HG03039 (cell line): ENCODE results near the gene PINK1.
"Not testable (repeated sequence)": the region's sequence is repeated elsewhere in the genome, so short reads cannot be mapped to it uniquely, and the experiment has no call there.

Experiments
- ATAC-seq: cut with Tn5 transposase; IDR thresholded peaks from one replicate; pipeline ENCODE4 v1.9.1; 2021; ENCODE audit warnings: mild to moderate bottlenecking, moderate library complexity; ENCODE audit not compliant: unreplicated experiment

Gene PINK1

GRCh38 chr1:20644416-20644815 is 11.2 kb downstream of the PINK1 start:
- no peak for ATAC-seq

DNA sequence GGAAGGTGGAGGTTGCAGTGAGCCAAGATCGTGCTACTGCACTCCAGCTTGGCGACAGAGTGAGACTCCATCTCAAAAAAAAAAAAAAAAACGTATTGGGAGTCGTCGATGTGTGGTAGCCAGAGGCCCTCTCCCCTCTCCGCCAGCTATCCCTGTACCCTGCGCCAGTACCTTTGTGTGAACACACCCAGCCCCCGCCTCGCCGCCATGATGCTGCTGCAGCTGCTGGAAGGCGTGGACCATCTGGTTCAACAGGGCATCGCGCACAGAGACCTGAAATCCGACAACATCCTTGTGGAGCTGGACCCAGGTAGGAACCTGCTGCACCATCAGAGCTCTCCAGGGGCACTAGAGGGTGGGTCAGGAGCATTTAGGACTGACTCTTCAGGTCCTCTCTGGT is 12.2 kb downstream of the PINK1 start:
- ATAC-seq, result no peak

DNA sequence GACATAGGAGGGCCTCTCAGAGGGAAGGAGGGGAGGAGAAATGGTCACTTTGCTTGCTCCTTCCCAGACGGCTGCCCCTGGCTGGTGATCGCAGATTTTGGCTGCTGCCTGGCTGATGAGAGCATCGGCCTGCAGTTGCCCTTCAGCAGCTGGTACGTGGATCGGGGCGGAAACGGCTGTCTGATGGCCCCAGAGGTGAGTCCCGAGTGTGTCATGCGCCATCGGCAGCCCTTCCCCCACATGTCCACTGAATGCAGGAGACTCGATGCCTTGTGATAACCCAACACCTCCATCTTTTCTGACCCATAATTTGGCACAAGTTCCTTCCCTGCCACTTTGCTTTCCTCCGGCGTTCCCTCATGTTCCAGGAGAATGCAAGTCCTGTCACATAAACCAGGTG is 15.2 kb downstream of the PINK1 start:
- ATAC-seq, result no peak

DNA sequence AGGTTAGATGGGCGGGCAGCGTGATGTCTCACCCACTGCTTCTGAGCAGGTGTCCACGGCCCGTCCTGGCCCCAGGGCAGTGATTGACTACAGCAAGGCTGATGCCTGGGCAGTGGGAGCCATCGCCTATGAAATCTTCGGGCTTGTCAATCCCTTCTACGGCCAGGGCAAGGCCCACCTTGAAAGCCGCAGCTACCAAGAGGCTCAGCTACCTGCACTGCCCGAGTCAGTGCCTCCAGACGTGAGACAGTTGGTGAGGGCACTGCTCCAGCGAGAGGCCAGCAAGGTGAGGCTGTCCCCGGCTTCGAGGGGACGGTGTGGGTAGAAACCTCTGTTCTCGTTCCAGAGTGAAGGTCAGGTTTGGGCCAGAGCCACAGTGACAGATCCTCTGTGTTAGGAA is 15.7 kb downstream of the PINK1 start:
- ATAC-seq, result no peak

- no peak for ATAC-seq
Measured at GRCh38 chr1:20652300-20652699, 19.0 kb downstream of the PINK1 start.

DNA sequence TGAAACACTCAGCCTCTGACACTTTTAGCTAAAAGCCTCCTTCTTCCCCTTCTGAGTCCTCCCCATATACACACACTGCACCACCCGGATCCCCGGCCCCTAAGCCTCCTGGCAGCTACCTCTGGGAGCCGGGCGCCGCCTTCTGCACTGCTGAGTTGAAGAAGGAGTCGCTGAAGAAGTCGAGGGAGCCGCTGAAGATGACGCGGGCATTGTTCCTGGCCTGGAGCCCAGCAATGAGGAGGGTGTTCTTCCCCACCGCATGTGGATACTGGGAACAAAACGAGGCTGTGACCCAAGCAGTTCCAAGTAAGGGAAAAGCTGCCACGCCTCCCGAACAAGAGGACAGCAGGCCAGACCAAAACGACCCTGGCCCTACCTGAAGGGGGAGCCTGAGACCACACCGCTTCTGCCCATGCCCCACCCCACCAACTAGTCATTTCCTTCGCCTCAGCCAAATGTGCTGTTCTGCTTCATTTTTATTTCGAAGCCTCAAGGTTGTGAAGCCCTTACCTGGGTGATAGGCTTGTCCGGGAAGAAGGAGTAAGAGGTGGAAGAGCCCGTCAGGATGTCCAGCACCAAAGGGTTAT is 20.9 kb downstream of the PINK1 start:
- ATAC-seq, result no peak

DNA sequence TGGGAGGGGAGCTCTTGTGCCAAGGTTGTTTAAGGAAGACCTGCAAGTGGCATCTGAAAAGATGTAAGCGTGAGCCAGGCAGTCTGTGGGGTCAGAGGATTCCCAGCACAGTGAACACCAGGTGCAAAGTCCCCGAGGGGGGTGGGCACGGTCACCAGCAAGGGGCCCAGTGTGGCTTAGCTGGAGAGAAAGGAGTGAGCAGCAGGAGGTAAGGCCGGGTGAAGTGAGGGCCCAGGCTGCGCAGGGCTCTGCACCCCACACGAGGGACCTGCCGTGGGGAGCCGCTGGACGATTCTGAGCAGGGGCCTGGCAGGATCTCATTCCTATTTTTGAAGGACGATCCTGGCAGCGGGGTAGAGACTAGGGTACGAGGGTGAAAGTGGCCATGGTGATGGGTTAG is 23.8 kb downstream of the PINK1 start:
- no peak for ATAC-seq

DNA sequence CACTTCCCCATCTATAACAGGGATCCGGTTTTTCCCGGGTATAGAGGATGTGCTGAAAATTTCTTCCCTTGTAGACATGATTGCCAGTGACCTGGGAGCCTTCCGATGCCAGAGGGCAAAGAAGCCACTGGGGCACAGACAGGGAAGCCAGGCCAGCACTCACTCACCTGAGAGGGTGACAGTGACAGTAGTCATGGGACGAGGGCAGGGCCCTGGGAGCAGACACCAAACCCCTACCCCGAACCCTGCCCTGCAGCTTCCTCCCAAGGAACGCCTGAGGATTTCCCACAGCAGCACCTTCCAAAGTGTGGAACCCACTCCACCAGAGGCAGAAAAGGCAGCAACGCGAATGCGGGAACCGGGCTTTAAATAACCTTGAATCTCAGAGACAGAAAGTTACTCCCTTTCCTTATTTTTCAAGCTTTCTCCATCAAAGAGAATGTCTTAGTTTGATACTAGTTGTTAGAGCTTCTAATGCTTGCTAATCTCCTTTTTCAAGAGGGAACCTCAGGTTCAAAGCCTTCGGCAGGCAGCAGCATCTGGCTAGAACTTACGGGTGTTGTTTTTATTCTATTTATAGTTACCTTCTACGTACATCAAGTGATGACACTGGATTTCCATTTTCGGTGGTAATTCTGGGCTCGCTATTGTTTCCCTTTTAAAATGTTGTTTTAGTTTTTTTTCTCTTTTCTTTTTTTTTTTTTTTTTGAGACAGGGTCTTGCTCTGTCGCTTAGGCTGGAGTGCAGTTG is 25.1 kb downstream of the PINK1 start:
- ATAC-seq, result no peak

GRCh38 chr1:20660363-20660762 is 27.1 kb downstream of the PINK1 start:
- no peak for ATAC-seq

- no peak for ATAC-seq
Measured at GRCh38 chr1:20660847-20661206, 27.6 kb downstream of the PINK1 start.

DNA sequence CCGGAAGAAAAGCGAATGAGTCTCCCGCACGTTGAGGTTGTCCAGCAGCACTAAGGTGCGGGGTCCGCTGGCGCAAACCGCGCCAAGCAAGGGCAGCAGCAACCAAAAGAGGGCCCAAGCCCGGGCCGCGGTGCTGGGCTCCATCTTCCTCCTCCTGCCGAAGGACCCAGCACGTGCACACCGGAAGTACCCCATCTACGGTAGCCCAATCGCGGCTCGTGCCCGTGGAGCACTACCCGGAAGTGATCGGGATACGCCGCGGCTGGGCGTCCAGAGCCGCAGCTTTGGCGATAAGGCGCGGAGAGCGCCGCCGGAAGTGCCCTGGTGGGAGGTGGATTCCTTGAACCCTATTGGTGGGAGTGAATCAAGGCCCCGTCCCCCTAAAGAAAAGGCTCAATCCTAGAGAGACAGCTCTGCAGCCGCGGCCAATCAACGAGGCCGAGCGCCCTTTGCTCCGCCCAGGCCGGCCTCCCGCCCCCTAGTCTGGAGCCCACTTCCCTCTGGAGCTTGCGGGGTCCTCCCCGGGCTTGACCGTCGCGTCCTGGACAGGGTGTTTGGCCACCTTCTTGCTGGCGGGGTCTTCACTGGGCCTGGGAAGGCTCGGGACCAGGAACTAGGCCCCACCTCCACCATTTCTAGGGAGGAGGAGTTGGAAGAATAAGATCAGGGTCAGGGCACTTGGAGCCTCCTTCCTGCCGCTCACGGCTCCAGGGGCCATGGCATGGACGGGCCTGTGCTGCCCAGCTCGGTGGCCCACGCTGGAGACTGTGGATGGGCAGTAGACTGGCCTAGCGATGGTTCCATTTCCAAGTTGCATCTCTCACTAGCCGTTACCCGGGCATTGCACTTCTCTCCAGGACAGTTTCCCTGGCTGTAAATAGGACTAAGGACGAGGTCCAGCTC is 28.2 kb downstream of the PINK1 start, which contains the start of gene DDOST:
Gene DDOST (minus strand): TSS at position 163 of the 903 bp plus-strand sequence. CDS start 19 bp downstream, at position 144.
- ATAC-seq, result peak; percentile 94

- ATAC-seq, result no peak
Measured at GRCh38 chr1:20662110-20662475, 28.8 kb downstream of the PINK1 start.

- ATAC-seq, result no peak
Measured at GRCh38 chr1:20663365-20663764, 30.1 kb downstream of the PINK1 start.

GRCh38 chr1:20663969-20664715 is 30.9 kb downstream of the PINK1 start:
- ATAC-seq, result no peak

DNA sequence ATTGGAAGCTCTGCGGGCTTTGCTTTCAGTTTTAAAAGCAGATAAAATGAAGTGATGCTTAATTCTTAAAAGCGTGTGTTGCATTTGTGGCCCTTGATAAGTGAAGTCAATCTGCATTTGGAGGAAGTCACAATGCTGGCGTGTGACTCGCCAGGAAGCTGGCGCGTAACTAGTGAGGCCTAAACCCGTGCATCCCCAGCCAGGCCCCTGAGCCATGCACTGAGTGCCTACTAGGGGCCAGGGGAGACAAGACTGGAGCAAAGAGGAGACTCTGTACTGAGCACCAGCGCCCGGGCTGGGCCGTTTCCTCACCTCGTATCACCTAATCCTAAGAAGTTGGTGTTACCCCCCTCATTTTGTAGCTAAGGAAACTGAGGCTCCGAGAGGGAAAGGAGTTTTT is 32.5 kb downstream of the PINK1 start:
- no peak for ATAC-seq

DNA sequence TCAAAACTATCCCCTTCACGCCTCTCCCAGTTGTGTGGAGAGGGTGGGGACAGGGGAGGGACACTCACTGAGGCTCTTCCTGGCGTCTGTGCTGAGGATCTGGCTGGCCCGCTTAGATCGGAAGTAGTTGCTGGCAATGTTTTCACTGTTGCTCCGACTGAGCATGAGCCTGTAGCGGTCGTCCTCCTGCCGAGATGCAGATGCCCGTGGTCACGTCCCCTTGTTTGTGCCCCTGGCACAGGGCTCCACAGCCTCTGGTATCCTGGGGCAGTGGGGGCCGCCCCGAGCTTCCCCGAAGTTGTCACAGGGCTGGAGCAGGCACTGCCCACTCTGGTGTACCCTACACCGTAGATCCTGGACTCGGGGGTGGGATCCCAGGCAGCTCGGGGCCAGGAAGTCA is 32.9 kb downstream of the PINK1 start:
- no peak for ATAC-seq

GRCh38 chr1:20666804-20667203 is 33.5 kb downstream of the PINK1 start:
- ATAC-seq, result no peak

DNA sequence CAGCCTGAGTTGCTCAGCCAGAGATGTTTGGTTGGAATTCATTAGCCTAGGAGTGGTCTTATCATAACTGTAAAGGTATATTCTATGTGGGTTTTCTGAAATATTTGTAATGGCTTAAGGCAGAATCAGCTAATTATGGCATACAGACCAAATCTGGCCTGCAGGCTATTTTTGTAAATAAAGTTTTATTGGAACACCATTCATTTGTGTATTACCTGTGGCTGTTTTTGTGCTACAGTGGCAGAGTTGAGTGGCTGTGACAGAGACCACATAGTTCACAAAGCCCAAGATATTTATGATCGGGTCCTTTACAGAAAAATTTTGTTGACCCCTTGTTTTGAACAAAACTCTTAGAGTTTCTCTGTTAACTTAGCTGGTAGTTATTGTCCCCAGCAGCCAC is 35.3 kb downstream of the PINK1 start:
- no peak for ATAC-seq

- no peak for ATAC-seq
Measured at GRCh38 chr1:20670936-20671335, 37.7 kb downstream of the PINK1 start.

- no peak for ATAC-seq
Measured at GRCh38 chr1:20672265-20672632, 39.0 kb downstream of the PINK1 start.

GRCh38 chr1:20673626-20674025 is 40.4 kb downstream of the PINK1 start:
- ATAC-seq, result not testable (repeated sequence)
